K562 (cell line): Measurements from ENCODE around the gene UBA3. TPM values are rescaled to one million over a fixed set of nuclear protein-coding genes. Genes with fewer than 3 reads are reported as not detected.

ENCODE experiments used
- BDP1 ChIP-seq: IDR thresholded peaks from 3 replicates; pipeline ENCODE4 v1.6.1; 2011; ENCODE audit not compliant: insufficient read length, insufficient read depth
- ETS2 ChIP-seq: IDR thresholded peaks from 2 replicates; pipeline ENCODE4 v1.6.1; 2016; ENCODE audit warnings: borderline replicate concordance, missing genetic modification characterization, mild to moderate bottlenecking, moderate library complexity, missing compliant biosample characterization; ENCODE audit not compliant: poor library complexity, severe bottlenecking
- GABPB2 ChIP-seq: fragments of 250-450 bp; sonication (Bioruptor Pico); conservative IDR thresholded peaks from 2 replicates; pipeline ENCODE4 v1.5.1; 2021; ENCODE audit warnings: mild to moderate bottlenecking
- GTF2A2 ChIP-seq: IDR thresholded peaks from 2 replicates; pipeline ENCODE4 v1.6.1; 2016; ENCODE audit warnings: mild to moderate bottlenecking, missing genetic modification characterization, missing compliant biosample characterization
- KDM5B ChIP-seq: fragments of 200-600 bp; sonication (generic); IDR thresholded peaks from 2 replicates; pipeline ENCODE4 v1.6.1; 2012; ENCODE audit warnings: low read depth, mild to moderate bottlenecking, moderate library complexity, low read length, control low read depth, inconsistent platforms; ENCODE audit not compliant: insufficient replicate concordance
- NCOA4 ChIP-seq: fragments of 450-650 bp; IDR thresholded peaks from 2 replicates; pipeline ENCODE4 v1.6.1; 2018; ENCODE audit warnings: mild to moderate bottlenecking; ENCODE audit not compliant: partially characterized antibody
- NFE2 ChIP-seq: IDR thresholded peaks from 2 replicates; pipeline ENCODE4 v1.6.1; 2014; ENCODE audit warnings: antibody characterized with exemption, low read depth
- NFE2L1 ChIP-seq: fragments of 450-650 bp; IDR thresholded peaks from 2 replicates; pipeline ENCODE4 v1.6.1; 2016; ENCODE audit warnings: missing genetic modification characterization, low read depth, mild to moderate bottlenecking, missing compliant biosample characterization, moderate library complexity, borderline replicate concordance
- NR2C2 ChIP-seq, 2 experiments: fragments of 200-800 bp in 1 of 2; sonication (Bioruptor generic) in 1 of 2; sonication (generic) in 1 of 2; formaldehyde crosslinking in 1 of 2; IDR thresholded peaks; 2 replicates each; pipeline versions ENCODE4 v1.6.1 to v1.8.0; 2016 to 2022; ENCODE audit warnings: mild to moderate bottlenecking in 1 of 2, missing compliant biosample characterization in 1 of 2, missing genetic modification characterization in 1 of 2, missing genetic modification reagents in 1 of 2
- NR4A1 ChIP-seq, 2 experiments: fragments of 250-450 bp in 1 of 2; fragments of 450-650 bp in 1 of 2; sonication (Bioruptor Pico) in 1 of 2; IDR thresholded peaks; 2 replicates each; pipeline versions ENCODE4 v1.4.0 to v1.6.1; 2016 to 2020; ENCODE audit warnings: mild to moderate bottlenecking in 2 of 2, missing compliant biosample characterization in 1 of 2, missing genetic modification characterization in 1 of 2, moderate library complexity in 1 of 2
- POLR3G ChIP-seq: IDR thresholded peaks from 2 replicates; pipeline ENCODE4 v1.6.1; 2011; ENCODE audit not compliant: insufficient read length, insufficient replicate concordance; ENCODE audit errors: extremely low read depth
- PTTG1 ChIP-seq: fragments of 450-650 bp; IDR thresholded peaks from 2 replicates; pipeline ENCODE4 v1.6.1; 2016; ENCODE audit warnings: low read depth, mild to moderate bottlenecking, missing genetic modification characterization, missing compliant biosample characterization
- SAP30 ChIP-seq: fragments of 200-600 bp; sonication (generic); IDR thresholded peaks from 2 replicates; pipeline ENCODE4 v1.6.1; 2012; ENCODE audit warnings: borderline replicate concordance, low read depth, mild to moderate bottlenecking, moderate library complexity, low read length, control low read depth, inconsistent platforms; ENCODE audit not compliant: insufficient read depth, poor library complexity, severe bottlenecking
- SETDB1 ChIP-seq: IDR thresholded peaks from one replicate; pipeline ENCODE4 v1.6.1; 2012; ENCODE audit warnings: low read length, control low read depth, inconsistent platforms
- ZFX ChIP-seq: sonication (generic); formaldehyde crosslinking; IDR thresholded peaks from 2 replicates; pipeline ENCODE4 v1.8.0; 2022; ENCODE audit warnings: mild to moderate bottlenecking, missing genetic modification reagents, moderate library complexity
- ZNF224 ChIP-seq: sonication (generic); formaldehyde crosslinking; IDR thresholded peaks from 2 replicates; pipeline ENCODE4 v1.8.0; 2022; ENCODE audit warnings: mild to moderate bottlenecking, missing genetic modification reagents
- polyA plus RNA-seq, 8 experiments: library from polyadenylated mRNA; depleted of rRNA in 4 of 8; stranded (reverse) in 5 of 8; unstranded in 3 of 8; fragments of >200 nt; fragmentation: Nextera tagmentation in 2 of 8; fragmentation: Illumina TruSeq in 1 of 8; extraction: Ambion mirVana in 2 of 8; extraction: Trizol in 1 of 8; gene quantifications; 2 replicates each; pipeline versions ENCODE4 v1.2.1 to v1.2.3, GENCODE V29; 2011 to 2014; ENCODE audit warnings: inconsistent platforms in 1 of 8, missing spikeins in 1 of 8
- total RNA-seq, 7 experiments: library from RNA; depleted of rRNA in 6 of 7; stranded (reverse); fragments of >200 nt in 6 of 7; fragmentation: Illumina TruSeq in 2 of 7; extraction: Trizol in 2 of 7; gene quantifications; 2 replicates each; pipeline versions ENCODE4 v1.2.1 to v1.2.3, GENCODE V29; 2011 to 2021; ENCODE audit warnings: low replicate concordance in 1 of 7
- TF ChIP-seq, protein P1 (sequence below): fragments of 450-650 bp; formaldehyde crosslinking; IDR thresholded peaks from 2 replicates; pipeline ENCODE4 v1.4.0; 2020; ENCODE audit warnings: mild to moderate bottlenecking, moderate library complexity
- TF ChIP-seq, protein P2 (sequence below), 2 experiments: fragments of 200-800 bp in 1 of 2; sonication (Bioruptor generic) in 1 of 2; sonication (generic) in 1 of 2; formaldehyde crosslinking in 1 of 2; IDR thresholded peaks in 1 of 2; conservative IDR thresholded peaks in 1 of 2; 2 replicates each; pipeline versions ENCODE4 v1.5.0 to v1.6.1; 2016 to 2020; ENCODE audit warnings: missing compliant biosample characterization in 1 of 2, missing genetic modification characterization in 1 of 2, missing genetic modification reagents in 1 of 2
- TF ChIP-seq, protein P3 (sequence below): fragments of 450-650 bp; IDR thresholded peaks from 2 replicates; pipeline ENCODE4 v1.7.0; 2016; ENCODE audit warnings: borderline replicate concordance

The UBA3 gene
- total and polyA plus RNA-seq, 9 of the 15 experiments (the other 6 are each of a cell fraction or from before 2014, with no cell fraction given) = 23.2 to 80.0 (median 38.6) TPM

DNA sequence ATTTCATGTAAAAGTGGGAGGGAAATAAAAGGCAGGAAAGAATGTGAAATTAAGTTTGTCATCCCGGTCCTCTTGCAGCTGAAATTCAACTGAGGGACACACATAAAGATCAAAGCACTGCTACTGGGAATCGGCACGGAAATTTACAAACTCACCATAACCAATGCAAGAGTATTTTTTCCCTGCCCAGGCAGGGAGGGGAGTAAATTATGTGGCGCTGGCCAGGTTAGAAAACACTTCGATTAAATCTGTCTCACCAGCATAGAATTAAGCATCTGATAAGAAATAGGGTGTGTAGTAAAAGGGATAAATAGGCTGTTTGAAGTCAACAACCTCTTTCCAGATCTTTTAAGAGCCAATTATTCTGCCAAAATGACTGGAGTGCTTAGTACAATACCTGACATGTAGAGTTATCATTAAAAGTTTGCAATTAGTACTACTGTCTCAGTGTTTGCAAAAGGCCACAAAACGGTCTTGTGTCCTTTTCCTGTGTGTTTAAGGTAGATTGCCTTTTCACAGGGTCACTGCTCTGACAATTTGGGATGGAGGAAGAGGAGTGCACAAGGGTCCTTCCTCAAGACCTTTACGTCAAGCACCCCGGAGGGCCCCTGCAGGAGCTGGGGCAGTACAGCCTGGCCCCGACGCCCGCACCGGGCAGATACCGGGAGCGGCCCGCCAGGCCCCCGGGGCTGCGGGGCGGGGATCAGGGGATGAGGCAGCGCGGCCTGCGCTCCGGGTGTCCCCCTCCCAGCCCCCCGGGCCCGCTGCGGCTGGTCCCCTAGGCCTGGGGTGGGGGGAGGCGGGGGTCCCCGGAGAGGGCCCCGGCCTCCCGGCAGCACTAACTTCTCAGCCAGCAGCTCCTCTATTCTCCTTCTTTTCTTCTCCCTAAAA, 651 bp downstream of the UBA3 start (continued):
- TF ChIP-seq POLR3G (no peak), NFE2L1 (tag) (no peak), ZNF224 (CRISPR knock-in tag) (no peak), SETDB1 (no peak), NR4A1 (CRISPR knock-in tag; IDR thresholded peaks at IDR 0.05) (no peak), NR4A1 (tag; IDR thresholded peaks at IDR 0.05) (no peak), SAP30 (no peak), BDP1 (no peak), PTTG1 (tag) (no peak), GTF2A2 (tag) (no peak), GABPB2 (no peak), NFE2 (no peak), ETS2 (tag) (no peak), NR2C2 (CRISPR knock-in tag; IDR thresholded peaks at IDR 0.05) (no peak), NR2C2 (tag; IDR thresholded peaks at IDR 0.05) (no peak), ZFX (CRISPR knock-in tag) (peak; percentile 64), NCOA4 (no peak), KDM5B (peak; percentile 23)
- TF ChIP-seq, protein P1, sequence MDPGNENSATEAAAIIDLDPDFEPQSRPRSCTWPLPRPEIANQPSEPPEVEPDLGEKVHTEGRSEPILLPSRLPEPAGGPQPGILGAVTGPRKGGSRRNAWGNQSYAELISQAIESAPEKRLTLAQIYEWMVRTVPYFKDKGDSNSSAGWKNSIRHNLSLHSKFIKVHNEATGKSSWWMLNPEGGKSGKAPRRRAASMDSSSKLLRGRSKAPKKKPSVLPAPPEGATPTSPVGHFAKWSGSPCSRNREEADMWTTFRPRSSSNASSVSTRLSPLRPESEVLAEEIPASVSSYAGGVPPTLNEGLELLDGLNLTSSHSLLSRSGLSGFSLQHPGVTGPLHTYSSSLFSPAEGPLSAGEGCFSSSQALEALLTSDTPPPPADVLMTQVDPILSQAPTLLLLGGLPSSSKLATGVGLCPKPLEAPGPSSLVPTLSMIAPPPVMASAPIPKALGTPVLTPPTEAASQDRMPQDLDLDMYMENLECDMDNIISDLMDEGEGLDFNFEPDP (CRISPR knock-in tag) = no peak
- TF ChIP-seq, protein P2, sequence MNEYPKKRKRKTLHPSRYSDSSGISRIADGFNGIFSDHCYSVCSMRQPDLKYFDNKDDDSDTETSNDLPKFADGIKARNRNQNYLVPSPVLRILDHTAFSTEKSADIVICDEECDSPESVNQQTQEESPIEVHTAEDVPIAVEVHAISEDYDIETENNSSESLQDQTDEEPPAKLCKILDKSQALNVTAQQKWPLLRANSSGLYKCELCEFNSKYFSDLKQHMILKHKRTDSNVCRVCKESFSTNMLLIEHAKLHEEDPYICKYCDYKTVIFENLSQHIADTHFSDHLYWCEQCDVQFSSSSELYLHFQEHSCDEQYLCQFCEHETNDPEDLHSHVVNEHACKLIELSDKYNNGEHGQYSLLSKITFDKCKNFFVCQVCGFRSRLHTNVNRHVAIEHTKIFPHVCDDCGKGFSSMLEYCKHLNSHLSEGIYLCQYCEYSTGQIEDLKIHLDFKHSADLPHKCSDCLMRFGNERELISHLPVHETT (CRISPR knock-in tag; conservative IDR thresholded peaks at IDR 0.05 in 1 of 2, IDR thresholded peaks at IDR 0.05 in 1 of 2) = 0 out of 4 replicates have a peak, but pooled peaks of 1 of the 2 experiments have one; percentile 37
- TF ChIP-seq, protein P3, sequence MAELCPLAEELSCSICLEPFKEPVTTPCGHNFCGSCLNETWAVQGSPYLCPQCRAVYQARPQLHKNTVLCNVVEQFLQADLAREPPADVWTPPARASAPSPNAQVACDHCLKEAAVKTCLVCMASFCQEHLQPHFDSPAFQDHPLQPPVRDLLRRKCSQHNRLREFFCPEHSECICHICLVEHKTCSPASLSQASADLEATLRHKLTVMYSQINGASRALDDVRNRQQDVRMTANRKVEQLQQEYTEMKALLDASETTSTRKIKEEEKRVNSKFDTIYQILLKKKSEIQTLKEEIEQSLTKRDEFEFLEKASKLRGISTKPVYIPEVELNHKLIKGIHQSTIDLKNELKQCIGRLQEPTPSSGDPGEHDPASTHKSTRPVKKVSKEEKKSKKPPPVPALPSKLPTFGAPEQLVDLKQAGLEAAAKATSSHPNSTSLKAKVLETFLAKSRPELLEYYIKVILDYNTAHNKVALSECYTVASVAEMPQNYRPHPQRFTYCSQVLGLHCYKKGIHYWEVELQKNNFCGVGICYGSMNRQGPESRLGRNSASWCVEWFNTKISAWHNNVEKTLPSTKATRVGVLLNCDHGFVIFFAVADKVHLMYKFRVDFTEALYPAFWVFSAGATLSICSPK = no peak
